ENCODE measurements around the gene BAMBI.
"Not testable (repeated sequence)": the region's sequence is repeated elsewhere in the genome, so short reads cannot be mapped to it uniquely, and the experiment has no call there.

Gene BAMBI

DNA sequence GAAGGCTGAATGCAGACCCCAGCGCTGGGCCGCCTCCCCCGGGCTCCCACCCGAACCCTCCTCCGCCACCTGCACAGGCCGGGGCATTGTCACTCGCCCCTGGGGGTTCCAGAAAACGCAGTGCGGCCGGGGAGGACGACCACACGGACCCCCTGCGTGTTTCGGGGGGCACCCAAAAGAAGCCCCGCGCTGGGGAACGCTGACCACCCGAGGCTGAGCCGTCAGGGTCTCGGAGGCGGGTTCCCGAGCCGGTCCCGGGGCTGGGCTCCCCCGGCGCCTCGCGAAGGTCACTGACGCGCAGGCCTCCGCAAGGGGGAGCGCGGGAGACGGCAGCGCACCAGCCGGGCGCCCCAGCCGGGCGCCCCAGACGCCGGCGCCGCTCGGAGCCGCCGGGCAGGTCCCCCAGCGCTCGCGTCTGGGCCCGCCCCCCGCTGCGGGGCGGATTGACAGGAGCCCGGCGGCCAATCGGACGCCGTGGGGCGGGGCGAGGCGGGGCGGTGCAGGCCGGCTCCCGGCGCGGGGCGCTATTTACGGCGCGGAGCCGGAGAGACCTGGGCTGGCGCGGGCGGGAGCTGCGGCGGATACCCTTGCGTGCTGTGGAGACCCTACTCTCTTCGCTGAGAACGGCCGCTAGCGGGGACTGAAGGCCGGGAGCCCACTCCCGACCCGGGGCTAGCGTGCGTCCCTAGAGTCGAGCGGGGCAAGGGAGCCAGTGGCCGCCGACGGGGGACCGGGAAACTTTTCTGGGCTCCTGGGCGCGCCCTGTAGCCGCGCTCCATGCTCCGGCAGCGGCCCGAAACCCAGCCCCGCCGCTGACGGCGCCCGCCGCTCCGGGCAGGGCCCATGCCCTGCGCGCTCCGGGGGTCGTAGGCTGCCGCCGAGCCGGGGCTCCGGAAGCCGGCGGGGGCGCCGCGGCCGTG lies at the start of gene BAMBI:
BAMBI (plus strand) TSS at position 554 of the 920 bp plus-strand sequence. CDS start 377 bp downstream, outside the sequence.
- DNase-seq, result peak; percentile 69

- peak; percentile 15 for DNase-seq
These were observed 49.0 kb upstream of the BAMBI start for GRCh38 chr10:28628184-28628893.

- no peak for DNase-seq
These were observed 45.3 kb upstream of the BAMBI start for GRCh38 chr10:28631896-28632583.

GRCh38 chr10:28632584-28632945 lies 44.8 kb upstream of the BAMBI start:
- no peak for DNase-seq

- no peak for DNase-seq
These were observed 43.6 kb upstream of the BAMBI start for GRCh38 chr10:28633750-28634149.

- no peak for DNase-seq
These were observed 40.0 kb upstream of the BAMBI start for GRCh38 chr10:28637346-28637745.

DNA sequence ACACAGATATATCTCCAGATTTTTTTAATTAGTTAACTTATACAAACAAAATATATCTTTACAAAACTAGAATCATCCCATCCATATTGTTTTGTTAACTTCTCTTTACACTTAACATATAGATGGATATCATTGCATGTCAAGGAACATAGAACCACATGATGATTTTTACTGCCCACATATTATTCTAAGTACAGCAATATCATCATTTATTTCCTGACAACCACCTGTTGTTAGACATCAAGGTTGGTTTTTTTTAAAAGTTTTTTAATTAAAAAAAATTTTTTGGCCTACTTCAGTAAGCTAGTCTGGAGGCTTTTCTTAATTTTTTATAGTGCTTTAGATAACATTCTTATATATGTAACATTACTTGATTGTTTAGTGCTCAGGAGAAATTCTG lies 38.9 kb upstream of the BAMBI start:
- no peak for DNase-seq

- no peak for DNase-seq
These were observed 36.8 kb upstream of the BAMBI start for GRCh38 chr10:28640551-28640950.

- DNase-seq, result no peak
These were observed 32.7 kb upstream of the BAMBI start for GRCh38 chr10:28644647-28645046.

DNA sequence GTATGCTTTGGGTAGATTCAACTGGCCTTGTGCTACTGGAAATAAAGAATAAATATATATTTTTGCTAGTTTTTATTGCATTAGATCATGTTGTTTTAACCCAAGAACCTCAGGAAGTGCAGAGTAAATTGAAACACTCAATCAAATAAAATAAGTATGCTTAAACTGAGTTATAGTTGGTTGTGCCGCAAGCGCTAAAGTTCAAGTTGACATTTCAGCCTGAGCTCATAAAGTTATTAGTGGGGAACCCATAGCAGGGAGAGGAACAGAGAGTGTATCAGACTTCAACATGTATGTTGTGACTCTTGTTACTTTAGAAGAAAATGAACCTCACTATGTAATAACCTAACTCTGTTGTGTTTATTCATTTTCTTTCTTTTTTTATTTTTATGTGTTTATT lies 25.2 kb upstream of the BAMBI start:
- DNase-seq, result no peak

- DNase-seq, result no peak
These were observed 24.6 kb upstream of the BAMBI start for GRCh38 chr10:28652703-28653102.

GRCh38 chr10:28658824-28659223 lies 18.5 kb upstream of the BAMBI start:
- not testable (repeated sequence) for DNase-seq

- DNase-seq, result no peak
These were observed 16.3 kb upstream of the BAMBI start for GRCh38 chr10:28661035-28661434.

GRCh38 chr10:28663576-28664368 lies 13.5 kb upstream of the BAMBI start:
- peak; percentile 51 for DNase-seq

DNA sequence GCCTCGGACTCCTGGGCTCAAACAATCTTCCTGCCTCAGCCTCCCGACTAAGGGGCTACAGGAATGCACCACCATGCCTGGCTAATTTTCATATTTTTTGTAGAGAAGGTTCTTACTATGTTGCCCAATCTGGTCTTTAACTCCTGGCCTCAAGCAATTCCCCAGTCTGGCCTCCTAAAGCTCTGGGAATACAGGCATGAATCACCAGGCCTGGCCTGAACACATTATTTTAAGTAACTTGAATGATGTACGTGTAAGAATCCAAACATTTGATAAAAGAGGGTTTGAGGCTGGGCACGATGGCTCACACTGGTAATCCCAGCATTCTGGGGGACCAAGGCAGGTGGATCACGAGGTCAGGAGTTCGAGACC lies 13.0 kb upstream of the BAMBI start:
- no peak for DNase-seq

GRCh38 chr10:28666751-28667467 lies 10.4 kb upstream of the BAMBI start:
- no peak for DNase-seq

DNA sequence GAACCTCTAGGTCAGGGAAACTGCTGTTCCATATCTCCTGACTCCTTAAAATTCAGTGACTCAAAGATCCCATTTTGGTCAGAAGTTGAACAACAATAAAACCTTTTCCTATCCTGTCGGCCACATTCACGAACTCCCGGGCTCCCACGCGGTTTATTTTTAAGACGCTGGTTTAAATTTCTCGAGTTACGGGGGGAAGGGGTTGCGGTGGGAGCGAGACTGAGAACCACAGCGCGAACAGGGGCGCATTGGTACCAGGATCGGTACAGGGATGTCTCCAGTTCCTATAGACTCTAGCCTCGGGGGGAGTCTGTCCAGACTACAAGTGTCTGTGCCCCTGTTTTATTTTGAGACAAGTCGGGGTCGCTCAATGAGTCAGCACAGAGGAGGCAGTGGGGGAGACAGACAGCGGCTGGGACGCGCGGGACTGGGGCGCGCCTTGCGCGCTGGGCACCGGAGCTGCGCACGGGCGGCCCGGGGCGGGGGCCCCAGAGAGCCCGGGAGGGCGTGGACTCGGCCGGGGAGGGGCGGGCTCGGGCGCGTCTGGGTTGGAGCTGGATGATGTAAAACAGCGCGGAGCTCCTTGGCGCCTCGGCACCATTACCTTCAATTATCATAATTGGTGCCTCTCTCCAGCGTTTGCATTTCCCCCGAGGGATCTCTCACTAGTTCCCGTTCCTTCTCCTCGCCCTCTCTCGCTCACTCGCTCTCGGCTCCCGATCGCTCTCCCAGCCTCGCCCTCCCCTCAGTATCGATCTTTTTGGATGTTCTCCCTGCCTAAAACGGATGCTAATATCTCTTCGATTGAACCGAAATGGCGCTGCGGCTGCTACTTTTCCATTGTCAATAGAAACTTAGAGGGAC lies 8.7 kb upstream of the BAMBI start:
- DNase-seq, result no peak

DNA sequence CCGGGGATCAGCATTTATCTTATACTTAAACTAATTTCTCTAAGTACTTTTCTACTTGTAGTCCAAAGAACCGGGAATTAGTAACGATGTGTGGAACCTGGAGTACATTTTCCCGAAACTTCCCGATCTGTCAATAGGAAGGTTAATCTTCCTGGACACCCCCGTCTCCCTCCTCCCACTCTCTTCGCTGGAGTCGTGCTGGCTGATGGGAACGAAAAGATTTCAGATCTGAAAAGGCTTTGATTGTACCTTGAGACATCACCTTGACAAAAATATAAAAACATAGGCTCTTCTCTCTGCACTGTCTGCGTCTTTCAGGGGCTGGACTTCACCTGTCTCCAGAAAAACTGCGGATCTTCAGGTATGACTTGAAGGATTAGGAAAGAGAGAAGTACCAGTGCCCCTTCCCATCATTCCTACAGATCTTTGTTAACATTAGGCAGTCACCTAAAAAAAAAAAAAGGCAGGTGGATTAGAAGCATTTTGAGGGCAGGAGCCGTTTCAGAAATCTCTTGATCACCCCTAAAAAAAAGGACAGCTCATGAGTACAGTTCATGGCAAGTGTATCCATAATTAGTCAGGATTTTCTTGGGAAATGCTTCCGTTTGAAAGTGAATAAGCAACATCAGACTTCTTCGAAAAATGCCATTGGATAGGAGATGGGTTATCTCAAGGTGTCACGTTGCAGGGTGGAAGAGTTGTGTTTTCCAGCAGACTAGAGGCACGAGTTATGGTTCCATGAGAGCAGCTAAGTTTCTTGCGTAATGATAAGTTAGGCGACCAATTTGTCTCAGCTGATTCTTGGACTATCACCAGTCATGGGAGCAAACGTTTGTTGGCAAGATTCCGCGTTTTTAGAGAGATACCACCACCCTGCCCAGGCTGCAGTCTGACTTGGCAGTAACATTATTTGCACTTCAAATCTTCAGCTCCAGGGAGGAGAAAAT lies 7.8 kb upstream of the BAMBI start:
- DNase-seq, result no peak

GRCh38 chr10:28674782-28675181 lies 2.5 kb upstream of the BAMBI start:
- no peak for DNase-seq

Data from KG1 (cell line).